Measurements from ENCODE around the gene BICRA. TPM values are rescaled to one million over a fixed set of nuclear protein-coding genes. Genes with fewer than 3 reads are reported as not detected.

BICRA gene
- total RNA-seq = 3.0 and 3.8 TPM in 2 replicates

GRCh38 chr19:47608969-47609905 is at the start of gene BICRA:
TSS of gene BICRA (plus strand) at chr19:47609134. CDS start at chr19:47673575, 64,441 bp downstream.

GRCh38 chr19:47573071-47574026 is 35.6 kb upstream of the BICRA start, which contains the start of gene ZNF541:
TSS of gene ZNF541 (minus strand) at chr19:47573148. CDS start at chr19:47555856, 17,292 bp downstream.

GRCh38 chr19:47713046-47714021 is 104.4 kb downstream of the BICRA start, which contains the start of gene EHD2:
TSS of gene EHD2 (plus strand) at chr19:47713422. CDS start at chr19:47716613, 3,191 bp downstream.

GRCh38 chr19:47745010-47745901 is 136.3 kb downstream of the BICRA start, which contains the start of gene NOP53:
TSS of gene NOP53 (plus strand) at chr19:47745546. CDS start at chr19:47745560, 14 bp downstream.

Other genes starting within 250 kb of the BICRA start
- 81.5 and 86.7 TPM in 2 replicates for gene MEIS3, start 189.6 kb upstream of the BICRA start, total RNA-seq
- 0.18 TPM in 1 of 2 replicates, not detected in the other for gene SLC8A2, start 137.2 kb upstream of the BICRA start, total RNA-seq
- gene KPTN, start 124.9 kb upstream of the BICRA start, total RNA-seq = 4.1 and 4.3 TPM in 2 replicates
- gene NAPA, start 94.1 kb upstream of the BICRA start, total RNA-seq = 50.0 and 54.6 TPM in 2 replicates
- 0.28 TPM in 2 replicates for gene ZNF541, start 36.0 kb upstream of the BICRA start, total RNA-seq
- 119 and 133 TPM in 2 replicates for gene EHD2, start 104.3 kb downstream of the BICRA start, total RNA-seq
- gene NOP53, start 136.4 kb downstream of the BICRA start, total RNA-seq = 58.2 and 70.0 TPM in 2 replicates
- 147 and 172 TPM in 2 replicates for gene SELENOW, start 169.6 kb downstream of the BICRA start, total RNA-seq
- not detected in 2 replicates for gene TPRX1, start 195.4 kb downstream of the BICRA start, total RNA-seq
- not detected in 2 replicates for gene CRX, start 212.8 kb downstream of the BICRA start, total RNA-seq